ENCODE measurements around the gene NR3C1. TPM values are rescaled to one million over a fixed set of nuclear protein-coding genes. Genes with fewer than 3 reads are reported as not detected.

NR3C1 gene
- total and polyA plus RNA-seq, 2 donors (not counting 1 experiment from before 2014, with no cell fraction given): 17.6 to 218 TPM

DNA sequence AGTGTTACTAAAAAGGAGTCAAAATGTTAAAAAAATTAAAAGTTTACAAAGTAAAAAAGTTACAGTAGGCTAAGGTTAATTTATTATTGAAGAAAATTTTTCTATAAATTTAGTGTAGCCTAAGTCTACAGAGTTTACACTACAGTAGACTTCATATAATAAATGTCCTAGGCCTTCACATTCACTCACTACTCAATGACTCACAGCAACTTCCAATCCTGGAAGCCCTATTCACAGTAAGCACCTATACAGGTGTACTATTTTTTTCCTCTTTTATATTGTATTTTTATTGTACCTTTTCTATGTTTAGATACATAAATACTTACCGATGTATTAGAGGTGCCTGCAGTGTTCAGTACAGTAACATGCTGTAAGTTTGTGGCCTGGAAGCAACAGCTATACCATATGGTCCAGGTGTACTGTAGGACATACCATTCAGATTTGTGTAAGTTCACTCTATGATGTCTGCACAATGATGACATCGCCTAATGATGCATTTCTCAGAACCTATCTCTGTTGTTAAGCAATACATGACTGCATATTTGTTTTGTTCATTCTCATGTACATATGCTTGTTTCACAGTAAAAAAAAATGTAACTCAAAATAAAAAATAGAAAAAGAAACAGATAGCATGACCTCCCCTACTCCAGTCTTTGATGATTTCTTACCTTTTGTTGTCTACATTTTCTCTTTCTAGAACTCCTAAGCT lies 64.7 kb downstream of the NR3C1 start:
- Histone ChIP-seq H3K4me2 (replicated peaks; ENCODE audit: low read depth, low read length, poor library complexity, severe bottlenecking) (no peak overlapping the region), H4K20me1 (ENCODE audit: control insufficient read depth, insufficient read depth, low read length, poor library complexity, severe bottlenecking) (peaks cover 46% of the 10 kb centered on the region), H3K9me3 (ENCODE audit: control extremely low read depth in 1 of 3, control insufficient read depth in 2 of 3, insufficient read depth in 1 of 3, low read length in 2 of 3) (no peaks in the 10 kb centered on the region), H3K4me3 (ENCODE audit: control extremely low read depth in 1 of 5, extremely low read depth in 1 of 5, insufficient read depth in 1 of 5, low read depth in 2 of 5, low read length in 4 of 5) (no peak overlapping the region), H3K4me1 (ENCODE audit: control insufficient read depth in 2 of 2, insufficient read depth in 2 of 2, low read length in 2 of 2) (no peaks in the 10 kb centered on the region), H3K79me2 (ENCODE audit: control insufficient read depth, insufficient read depth, low read length) (peaks cover 87% of the 10 kb centered on the region), H3K27ac (ENCODE audit: low read length in 2 of 2) (peak overlapping the region in 1 of 2 donors; percentile 22), H3K9ac (ENCODE audit: low read length) (no peak overlapping the region), H3K36me3 (replicated peaks in 1 of 2; ENCODE audit: control extremely low read depth in 1 of 2, control insufficient read depth in 1 of 2, extremely low read depth in 1 of 2, insufficient read depth in 2 of 2, low read length in 1 of 2) (no peaks in the 10 kb centered on the region), H2AFZ (ENCODE audit: insufficient read depth, low read depth, low read length, poor library complexity, severe bottlenecking) (no peak overlapping the region), H3K27me3 (replicated peaks in 1 of 4; ENCODE audit: control extremely low read depth in 1 of 4, control insufficient read depth in 3 of 4, insufficient read depth in 4 of 4, low read length in 3 of 4) (no peaks in the 10 kb centered on the region)
- ChIA-PET POLR2A (no interaction called here), CTCF (interaction anchor here (1.2 kb wide), 1 partner anchor 13 kb away, joined by 3 read pairs; no protein-coding TSS in a partner anchor)
- H3K9me3 Mint-ChIP-seq (ENCODE audit: insufficient read depth): no peaks in the 10 kb centered on the region
- ATAC-seq (ENCODE audit: low read depth) (no peak), DNase-seq (no peak)
- no CpG with 5 or more reads among the region's 2 CpGs for WGBS (ENCODE audit: insufficient coverage)
- intact Hi-C loops (cut with micrococcal nuclease): no loop called here
- H3K4me1 Mint-ChIP-seq: peaks cover 42% of the 10 kb centered on the region
- no peak overlapping the region for H3K27ac Mint-ChIP-seq
- H3K4me3 Mint-ChIP-seq: no peak overlapping the region
- no peak for TF ChIP-seq CTCF (IDR thresholded peaks at IDR 0.05)
- TF ChIP-seq EZH2 (IDR thresholded peaks at IDR 0.05; ENCODE audit: borderline replicate concordance, insufficient read depth, low read depth, low read length, poor library complexity, severe bottlenecking): no peak
- no peaks in the 10 kb centered on the region for H3K27me3 Mint-ChIP-seq

GRCh38 chr5:143337946-143338345 lies 65.5 kb downstream of the NR3C1 start:
- no peak overlapping the region for H3K4me3 ChIP-seq (ENCODE audit: control extremely low read depth in 1 of 5, extremely low read depth in 1 of 5, insufficient read depth in 1 of 5, low read depth in 2 of 5, low read length in 4 of 5)
- no peaks in the 10 kb centered on the region for H3K9me3 ChIP-seq (ENCODE audit: control extremely low read depth in 1 of 3, control insufficient read depth in 2 of 3, insufficient read depth in 1 of 3, low read length in 2 of 3)
- intact Hi-C loops (cut with micrococcal nuclease): no loop called here
- no peak for DNase-seq
- no peak overlapping the region for H3K27ac ChIP-seq (ENCODE audit: low read length in 2 of 2)
- H3K4me1 ChIP-seq (ENCODE audit: control insufficient read depth in 2 of 2, insufficient read depth in 2 of 2, low read length in 2 of 2): no peaks in the 10 kb centered on the region
- H3K79me2 ChIP-seq (ENCODE audit: control insufficient read depth, insufficient read depth, low read length): peaks cover 78% of the 10 kb centered on the region
- no peak overlapping the region for H3K4me2 ChIP-seq (replicated peaks; ENCODE audit: low read depth, low read length, poor library complexity, severe bottlenecking)
- H4K20me1 ChIP-seq (ENCODE audit: control insufficient read depth, insufficient read depth, low read length, poor library complexity, severe bottlenecking): peaks cover 38% of the 10 kb centered on the region
- H2AFZ ChIP-seq (ENCODE audit: insufficient read depth, low read depth, low read length, poor library complexity, severe bottlenecking): no peak overlapping the region
- ChIA-PET CTCF (interaction anchor here (1.2 to 1.6 kb wide), 2 partner anchors 10 to 14 kb away, joined by 3 to 4 read pairs; no protein-coding TSS in a partner anchor), POLR2A (no interaction called here)
- WGBS (ENCODE audit: insufficient coverage): no CpG with 5 or more reads among the region's 3 CpGs
- no peaks in the 10 kb centered on the region for H3K27me3 Mint-ChIP-seq
- peaks cover 34% of the 10 kb centered on the region for H3K4me1 Mint-ChIP-seq
- TF ChIP-seq CTCF (IDR thresholded peaks at IDR 0.05) (no peak), EZH2 (IDR thresholded peaks at IDR 0.05; ENCODE audit: borderline replicate concordance, insufficient read depth, low read depth, low read length, poor library complexity, severe bottlenecking) (no peak)
- no peaks in the 10 kb centered on the region for H3K27me3 ChIP-seq (replicated peaks in 1 of 4; ENCODE audit: control extremely low read depth in 1 of 4, control insufficient read depth in 3 of 4, insufficient read depth in 4 of 4, low read length in 3 of 4)
- H3K9ac ChIP-seq (ENCODE audit: low read length): no peak overlapping the region
- no peak for ATAC-seq (ENCODE audit: low read depth)
- no peaks in the 10 kb centered on the region for H3K36me3 ChIP-seq (replicated peaks in 1 of 2; ENCODE audit: control extremely low read depth in 1 of 2, control insufficient read depth in 1 of 2, extremely low read depth in 1 of 2, insufficient read depth in 2 of 2, low read length in 1 of 2)
- no peak overlapping the region for H3K4me3 Mint-ChIP-seq
- no peaks in the 10 kb centered on the region for H3K9me3 Mint-ChIP-seq (ENCODE audit: insufficient read depth)
- H3K27ac Mint-ChIP-seq: no peak overlapping the region
